ENCODE data around the gene PRKN.

The PRKN gene

GRCh38 chr6:162526960-162527359 lies 200.6 kb downstream of the PRKN start:
- H3K4me1 ChIP-seq: peaks cover 0 to 5% (median 0%) of the 10 kb centered on the region in 10 experiments; a peak in 1 of 20 replicates
- H3K9me3 ChIP-seq (replicated peaks in 1 of 11): no peaks in the 10 kb centered on the region
- no peaks in the 10 kb centered on the region for H3K27me3 ChIP-seq
- H3K4me2 ChIP-seq: no peak overlapping the region
- no peak for TF ChIP-seq Cebpa-rat (IDR thresholded peaks at IDR 0.05)
- H3K27ac ChIP-seq: no peak overlapping the region
- no peak overlapping the region for H3K4me3 ChIP-seq
- H3K36me3 ChIP-seq: no peaks in the 10 kb centered on the region
- H4K20me1 ChIP-seq: no peaks in the 10 kb centered on the region
- no peak overlapping the region for H3K9ac ChIP-seq

- Histone ChIP-seq H3K9me3 (replicated peaks in 1 of 11) (no peaks in the 10 kb centered on the region), H3K4me1 (peaks cover 0 to 5% (median 0%) of the 10 kb centered on the region in 10 experiments; a peak in 1 of 20 replicates), H3K4me2 (no peak overlapping the region), H3K27ac (no peak overlapping the region), H3K27me3 (no peaks in the 10 kb centered on the region), H4K20me1 (no peaks in the 10 kb centered on the region), H3K4me3 (no peak overlapping the region), H3K36me3 (no peaks in the 10 kb centered on the region), H3K9ac (no peak overlapping the region)
- TF ChIP-seq Cebpa-rat (IDR thresholded peaks at IDR 0.05): no peak
Observed at GRCh38 chr6:162525181-162525580, 202.4 kb downstream of the PRKN start.

GRCh38 chr6:162512744-162513143 lies 214.8 kb downstream of the PRKN start:
- no peak overlapping the region for H3K9ac ChIP-seq
- no peak overlapping the region for H3K27ac ChIP-seq
- H3K4me2 ChIP-seq: no peak overlapping the region
- no peaks in the 10 kb centered on the region; a peak in 2 of 20 replicates for H3K4me1 ChIP-seq
- no peaks in the 10 kb centered on the region for H4K20me1 ChIP-seq
- no peaks in the 10 kb centered on the region for H3K9me3 ChIP-seq (replicated peaks in 1 of 11)
- H3K4me3 ChIP-seq: no peak overlapping the region
- no peaks in the 10 kb centered on the region for H3K27me3 ChIP-seq
- TF ChIP-seq Cebpa-rat (IDR thresholded peaks at IDR 0.05): no peak
- H3K36me3 ChIP-seq: no peaks in the 10 kb centered on the region

- Histone ChIP-seq H3K9ac (no peak overlapping the region), H3K9me3 (replicated peaks in 1 of 11) (no peaks in the 10 kb centered on the region), H4K20me1 (no peaks in the 10 kb centered on the region), H3K36me3 (no peaks in the 10 kb centered on the region), H3K27me3 (no peaks in the 10 kb centered on the region), H3K27ac (no peak overlapping the region), H3K4me3 (no peak overlapping the region), H3K4me2 (no peak overlapping the region), H3K4me1 (peaks cover 0 to 6% (median 0%) of the 10 kb centered on the region in 10 experiments; a peak in 4 of 20 replicates)
- no peak for TF ChIP-seq Cebpa-rat (IDR thresholded peaks at IDR 0.05)
Observed at GRCh38 chr6:162497389-162497788, 230.2 kb downstream of the PRKN start.

GRCh38 chr6:162493917-162494316 lies 233.6 kb downstream of the PRKN start:
- Histone ChIP-seq H4K20me1 (no peaks in the 10 kb centered on the region), H3K4me2 (0 out of 22 replicates have a peak overlapping the region, but pooled peaks of 1 of the 11 experiments have one; percentile 7), H3K9me3 (replicated peaks in 1 of 11) (no peaks in the 10 kb centered on the region), H3K36me3 (no peaks in the 10 kb centered on the region), H3K4me3 (no peak overlapping the region), H3K4me1 (peaks cover 0 to 6% (median 0%) of the 10 kb centered on the region in 10 experiments; a peak in 4 of 20 replicates), H3K9ac (no peak overlapping the region), H3K27me3 (no peaks in the 10 kb centered on the region), H3K27ac (no peak overlapping the region)
- no peak for TF ChIP-seq Cebpa-rat (IDR thresholded peaks at IDR 0.05)

GRCh38 chr6:162491637-162492036 lies 235.9 kb downstream of the PRKN start:
- no peaks in the 10 kb centered on the region for H4K20me1 ChIP-seq

GRCh38 chr6:162489101-162489976 lies 238.2 kb downstream of the PRKN start:
- no peaks in the 10 kb centered on the region for H4K20me1 ChIP-seq
- H3K4me2 ChIP-seq: no peak overlapping the region
- H3K9ac ChIP-seq: no peak overlapping the region
- H3K4me1 ChIP-seq: peaks cover 0 to 6% (median 0%) of the 10 kb centered on the region in 10 experiments; a peak in 4 of 20 replicates
- no peaks in the 10 kb centered on the region for H3K27me3 ChIP-seq
- H3K36me3 ChIP-seq: no peaks in the 10 kb centered on the region
- H3K9me3 ChIP-seq (replicated peaks in 1 of 11): no peaks in the 10 kb centered on the region
- no peak overlapping the region for H3K27ac ChIP-seq
- TF ChIP-seq Cebpa-rat (IDR thresholded peaks at IDR 0.05): no peak
- no peak overlapping the region for H3K4me3 ChIP-seq

More at GRCh38 chr6:162491637-162492036, 235.9 kb downstream of the PRKN start:
- Histone ChIP-seq H3K36me3 (no peaks in the 10 kb centered on the region), H3K27me3 (no peaks in the 10 kb centered on the region), H3K9me3 (replicated peaks in 1 of 11) (no peaks in the 10 kb centered on the region), H3K4me3 (no peak overlapping the region), H3K4me2 (no peak overlapping the region), H3K4me1 (peaks cover 0 to 6% (median 0%) of the 10 kb centered on the region in 10 experiments; a peak in 4 of 20 replicates), H3K9ac (no peak overlapping the region), H3K27ac (no peak overlapping the region)
- no peak for TF ChIP-seq Cebpa-rat (IDR thresholded peaks at IDR 0.05)

- Histone ChIP-seq H3K9me3 (replicated peaks in 1 of 11) (no peaks in the 10 kb centered on the region), H3K27ac (no peak overlapping the region), H3K4me1 (no peaks in the 10 kb centered on the region; a peak in 1 of 20 replicates), H4K20me1 (no peaks in the 10 kb centered on the region), H3K9ac (no peak overlapping the region), H3K27me3 (no peaks in the 10 kb centered on the region), H3K4me2 (no peak overlapping the region), H3K4me3 (no peak overlapping the region), H3K36me3 (no peaks in the 10 kb centered on the region)
- no peak for TF ChIP-seq Cebpa-rat (IDR thresholded peaks at IDR 0.05)
Observed at GRCh38 chr6:162488444-162488843, 239.1 kb downstream of the PRKN start.

GRCh38 chr6:162485464-162485863 lies 242.1 kb downstream of the PRKN start:
- H3K4me3 ChIP-seq: no peak overlapping the region
- TF ChIP-seq Cebpa-rat (IDR thresholded peaks at IDR 0.05): no peak
- H3K9me3 ChIP-seq (replicated peaks in 1 of 11): no peaks in the 10 kb centered on the region
- no peaks in the 10 kb centered on the region for H3K4me1 ChIP-seq
- H3K27me3 ChIP-seq: no peaks in the 10 kb centered on the region
- no peaks in the 10 kb centered on the region for H3K36me3 ChIP-seq
- no peak overlapping the region for H3K4me2 ChIP-seq
- H4K20me1 ChIP-seq: no peaks in the 10 kb centered on the region
- no peak overlapping the region for H3K27ac ChIP-seq
- no peak overlapping the region for H3K9ac ChIP-seq

GRCh38 chr6:162481938-162482337 lies 245.6 kb downstream of the PRKN start:
- no peak for TF ChIP-seq Cebpa-rat (IDR thresholded peaks at IDR 0.05)
- Histone ChIP-seq H3K9ac (no peak overlapping the region), H3K9me3 (replicated peaks in 1 of 11) (no peaks in the 10 kb centered on the region), H4K20me1 (no peaks in the 10 kb centered on the region), H3K4me1 (peaks cover 0 to 21% (median 16%) of the 10 kb centered on the region in 10 experiments; a peak in 16 of 20 replicates), H3K4me3 (no peak overlapping the region), H3K27ac (no peak overlapping the region), H3K27me3 (no peaks in the 10 kb centered on the region), H3K36me3 (no peaks in the 10 kb centered on the region), H3K4me2 (no peak overlapping the region)
